Measurements from ENCODE around the gene GLI2.

Gene GLI2

DNA sequence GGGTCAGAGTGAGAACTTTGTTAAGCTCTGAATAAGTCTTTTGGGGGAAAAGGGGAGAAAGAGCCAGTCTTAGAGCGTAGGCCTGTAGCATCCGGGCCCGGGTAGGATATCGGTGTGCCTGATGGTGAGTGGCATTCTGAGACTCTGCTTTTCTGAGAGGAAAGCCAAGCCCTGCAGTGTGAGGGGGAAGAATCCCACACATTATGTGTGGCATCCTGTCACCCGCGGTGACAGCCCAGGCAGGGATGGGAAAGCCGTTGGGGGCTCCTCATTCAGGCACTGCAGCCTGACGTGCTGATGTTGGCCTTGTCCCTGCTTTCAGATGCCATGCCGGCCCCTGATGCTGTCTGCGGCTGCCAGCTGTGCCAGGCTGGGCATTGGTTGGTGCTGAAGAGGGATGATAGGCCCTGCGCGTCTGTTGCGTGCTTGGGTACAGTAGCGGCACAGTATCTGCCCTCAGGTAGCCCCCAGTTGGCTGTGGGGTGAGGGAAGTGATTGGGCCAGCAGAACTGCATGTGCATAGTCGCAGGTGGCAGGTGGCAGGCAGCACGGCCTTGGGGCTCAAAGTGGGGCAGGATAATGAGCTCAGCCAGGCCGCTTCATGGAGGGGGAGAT lies 37.6 kb downstream of the GLI2 start:
- no peak for DNase-seq

DNA sequence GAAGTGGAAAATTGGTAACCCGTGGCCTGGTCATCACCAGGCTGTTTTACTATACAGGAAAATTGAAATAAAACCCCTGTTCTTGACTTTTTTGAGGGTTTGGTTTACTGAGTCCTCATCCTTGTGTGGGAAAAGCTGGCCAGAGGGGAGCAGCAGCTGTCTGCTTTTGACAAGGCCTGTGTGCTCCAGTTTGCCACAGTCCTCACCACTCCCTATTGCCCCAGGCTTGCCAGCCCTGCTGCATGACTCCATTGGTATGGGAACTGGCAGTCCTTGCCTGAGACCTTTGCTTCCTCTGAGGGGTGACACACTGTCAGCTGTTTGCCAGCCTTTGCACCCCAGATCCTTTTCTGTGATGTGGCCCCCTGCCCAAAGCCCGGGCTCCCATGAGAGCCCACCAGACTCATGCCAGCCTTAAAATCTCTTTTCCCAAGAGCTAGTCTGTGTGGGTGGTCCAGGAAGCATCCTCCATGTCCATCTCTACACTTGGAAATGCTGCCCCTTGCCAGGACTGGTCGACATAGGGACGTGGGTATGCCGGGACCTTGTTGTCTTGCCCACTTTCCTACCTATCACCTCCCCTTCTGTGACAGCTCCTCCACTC lies 39.0 kb downstream of the GLI2 start:
- DNase-seq = no peak

GRCh38 chr2:120775194-120775593 lies 39.5 kb downstream of the GLI2 start:
- DNase-seq = no peak

GRCh38 chr2:120775801-120776589 lies 40.3 kb downstream of the GLI2 start:
- no peak for DNase-seq

DNA sequence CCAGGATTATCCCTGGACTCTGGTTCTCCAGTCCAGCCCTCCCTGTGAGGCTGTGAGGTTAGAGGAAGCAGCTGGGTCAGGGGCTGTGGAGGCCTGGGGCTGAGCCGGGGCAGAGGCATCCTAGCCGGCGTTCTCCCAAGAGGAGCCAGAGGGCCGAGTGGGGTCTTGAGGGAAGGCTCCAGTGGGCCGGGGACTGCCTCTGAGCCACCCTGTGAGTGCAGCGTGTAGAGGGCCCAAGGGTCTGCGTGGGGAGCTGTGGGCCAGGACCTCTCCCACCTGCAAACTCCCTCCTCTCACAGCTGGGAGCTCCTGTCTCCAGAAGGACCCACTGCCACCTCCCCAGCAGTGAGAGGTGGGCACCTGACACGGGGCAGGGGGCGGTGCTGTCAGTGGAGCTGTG lies 41.0 kb downstream of the GLI2 start:
- no peak for DNase-seq

- no peak for DNase-seq
Measured at GRCh38 chr2:120777170-120777751, 41.6 kb downstream of the GLI2 start.

- no peak for DNase-seq
Measured at GRCh38 chr2:120777787-120778186, 42.1 kb downstream of the GLI2 start.

DNA sequence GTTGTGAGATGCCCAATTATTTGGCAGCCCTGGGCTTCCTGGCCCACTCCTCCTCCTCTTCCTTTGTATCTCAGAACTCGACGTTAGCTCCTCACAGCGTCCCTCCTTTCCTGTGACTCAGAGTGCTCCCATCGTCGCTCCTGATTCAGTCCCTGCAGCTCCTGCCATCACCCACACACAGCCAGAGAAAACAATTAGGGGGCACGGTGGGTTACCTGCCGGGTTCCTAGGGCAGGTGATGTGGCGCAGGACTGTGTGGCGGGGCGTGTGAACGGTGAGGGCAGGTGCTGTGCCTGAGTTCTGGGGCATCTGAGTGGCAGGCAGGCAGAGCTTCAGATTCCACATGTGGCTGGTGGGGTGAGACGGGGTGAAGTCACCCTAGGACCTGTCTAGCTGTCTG lies 42.6 kb downstream of the GLI2 start:
- DNase-seq = no peak

- DNase-seq = no peak
Measured at GRCh38 chr2:120779781-120780283, 44.2 kb downstream of the GLI2 start.

- no peak for DNase-seq
Measured at GRCh38 chr2:120780402-120780801, 44.7 kb downstream of the GLI2 start.

- no peak for DNase-seq
Measured at GRCh38 chr2:120783371-120783791, 47.7 kb downstream of the GLI2 start.

DNA sequence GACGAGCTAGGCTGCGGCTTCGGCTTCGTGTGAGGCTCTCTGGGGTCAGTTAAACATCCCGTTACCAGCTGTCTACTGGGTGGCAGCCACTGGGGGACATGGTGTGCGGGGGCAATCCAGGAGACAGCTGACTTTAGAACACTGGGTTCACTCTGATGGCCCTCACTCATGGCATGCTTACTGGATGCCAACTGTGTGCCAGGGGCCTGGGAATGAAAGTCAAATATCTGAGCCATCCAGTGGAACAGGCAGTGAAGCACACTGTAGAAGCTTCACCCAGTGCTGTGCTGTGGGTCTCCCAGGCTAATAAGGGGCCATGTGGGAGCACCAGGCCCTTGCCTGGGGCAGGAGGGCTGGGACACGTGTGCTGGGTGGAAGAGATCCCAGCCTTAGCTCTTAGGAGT lies 48.3 kb downstream of the GLI2 start:
- no peak for DNase-seq
